Measurements from ENCODE around the gene CYP2D6.
"Not testable (repeated sequence)": the region's sequence is repeated elsewhere in the genome, so short reads cannot be mapped to it uniquely, and the experiment has no call there.

The CYP2D6 gene

GRCh38 chr22:42156598-42156997 lies 26.0 kb upstream of the CYP2D6 start:
- DNase-seq: no peak

- DNase-seq: no peak
Measured at GRCh38 chr22:42156121-42156520, 25.5 kb upstream of the CYP2D6 start.

DNA sequence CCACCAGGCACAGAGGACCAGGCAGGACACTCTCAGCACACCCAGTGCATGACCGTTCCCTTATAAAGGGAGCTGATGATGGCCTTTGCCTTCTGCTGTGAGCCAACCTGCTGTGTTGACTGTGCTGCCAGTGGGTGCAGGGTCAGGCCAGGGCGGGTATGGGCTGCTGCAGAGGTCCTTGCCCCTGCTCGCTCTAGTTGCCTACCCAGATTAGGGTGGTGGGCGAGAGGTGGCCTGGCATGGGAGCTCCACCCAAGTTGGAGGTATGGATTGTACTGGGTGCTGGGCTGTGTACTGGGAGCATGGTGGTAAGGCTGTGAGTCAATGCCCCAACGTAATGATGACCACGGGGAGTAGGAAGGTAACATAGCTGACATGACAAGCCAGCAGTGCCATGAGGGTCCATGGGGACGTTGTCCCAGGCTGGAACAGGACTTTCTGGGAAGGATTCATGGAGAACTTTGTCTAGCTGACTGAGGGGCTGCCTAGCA lies 24.5 kb upstream of the CYP2D6 start:
- DNase-seq: no peak

GRCh38 chr22:42154293-42155052 lies 23.9 kb upstream of the CYP2D6 start:
- DNase-seq: no peak

GRCh38 chr22:42152661-42153270 lies 22.2 kb upstream of the CYP2D6 start:
- DNase-seq: no peak

DNA sequence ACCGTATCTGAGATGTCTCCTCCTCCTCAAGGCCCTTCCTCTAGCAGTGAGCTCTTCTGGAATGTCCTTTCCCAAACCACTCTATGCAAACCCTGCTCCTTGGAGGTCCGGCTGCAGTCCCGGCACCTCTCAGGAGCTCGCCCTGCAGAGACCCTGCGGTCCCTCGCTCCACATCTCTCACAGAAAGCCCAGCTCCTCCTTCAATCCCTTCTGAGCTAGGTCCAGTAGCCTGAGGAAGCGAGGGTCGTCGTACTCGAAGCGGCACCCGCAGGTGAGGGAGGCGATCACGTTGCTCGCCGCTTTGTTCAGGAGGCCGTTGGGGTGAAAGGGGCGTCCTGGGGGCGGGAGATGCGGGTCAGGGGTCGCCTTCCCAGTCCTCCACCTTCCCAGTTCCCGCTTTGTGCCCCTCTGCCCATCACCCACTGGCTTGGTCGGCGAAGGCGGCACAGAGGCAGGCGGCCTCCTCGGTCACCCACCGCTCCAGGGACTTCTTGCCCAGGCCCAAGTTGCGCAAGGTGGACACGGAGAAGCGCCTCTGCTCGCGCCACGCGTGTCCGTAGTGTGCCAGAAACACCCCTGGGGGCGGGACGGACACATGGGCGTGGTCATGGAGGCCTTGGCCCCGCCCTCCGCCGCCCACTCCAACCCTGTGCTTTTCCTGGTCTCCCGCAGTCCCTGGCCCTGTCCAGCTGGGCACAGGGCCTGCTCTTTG lies 21.5 kb upstream of the CYP2D6 start:
- DNase-seq: no peak

DNA sequence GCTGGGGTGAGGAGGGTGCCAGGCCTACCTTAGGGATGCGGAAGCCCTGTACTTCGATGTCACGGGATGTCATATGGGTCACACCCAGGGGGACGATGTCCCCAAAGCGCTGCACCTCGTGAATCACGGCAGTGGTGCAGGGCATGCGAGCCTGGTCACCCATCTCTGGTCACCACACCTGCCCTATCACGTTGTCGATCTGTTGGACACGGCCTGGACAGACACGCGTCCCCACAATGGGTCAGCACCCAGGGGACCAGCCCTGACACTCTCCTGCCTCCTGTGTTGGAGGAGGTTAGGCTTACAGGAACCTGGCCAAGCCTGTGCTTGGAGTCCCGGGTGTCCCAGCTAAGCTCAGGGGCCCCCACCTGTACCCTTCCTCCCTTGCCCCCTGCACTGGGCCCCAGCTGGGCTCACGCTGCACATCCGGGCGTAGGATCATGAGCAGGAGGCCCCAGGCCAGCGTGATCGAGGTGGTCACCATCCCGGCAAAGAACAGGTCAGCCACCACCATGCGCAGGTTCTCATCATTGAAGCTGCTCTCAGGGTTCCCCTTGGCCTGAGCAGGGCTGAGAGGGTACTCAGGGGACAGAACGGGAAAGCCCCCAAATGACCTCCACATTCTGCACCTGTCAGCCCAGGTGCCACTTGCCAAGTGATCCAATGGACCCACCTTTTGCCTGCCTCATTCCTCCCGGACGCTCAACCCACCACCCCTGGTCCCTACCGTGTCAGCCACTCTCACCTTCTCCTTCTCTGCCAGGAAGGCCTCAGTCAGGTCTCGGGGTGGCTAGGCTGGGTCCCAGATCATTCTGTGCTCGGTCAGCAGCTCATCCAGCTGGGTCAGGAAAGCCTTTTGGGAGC lies 20.3 kb upstream of the CYP2D6 start:
- DNase-seq: no peak

DNA sequence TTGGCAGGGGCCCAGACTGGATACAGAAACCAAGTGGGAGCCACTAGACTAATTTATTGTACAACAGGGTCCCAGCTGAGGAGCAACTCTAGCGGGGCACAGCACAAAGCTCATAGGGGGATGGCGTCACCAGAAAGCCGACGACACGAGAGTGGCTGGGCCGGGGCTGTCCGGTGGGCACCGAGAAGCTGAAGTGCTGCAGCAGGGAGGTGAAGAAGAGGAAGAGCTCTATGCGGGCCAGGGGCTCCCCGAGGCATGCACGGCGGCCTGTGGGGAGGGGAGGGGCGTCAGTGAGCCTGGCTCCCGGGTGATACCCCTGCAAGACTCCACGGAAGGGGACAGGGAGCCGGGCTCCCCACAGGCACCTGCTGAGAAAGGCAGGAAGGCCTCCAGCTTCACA lies 19.2 kb upstream of the CYP2D6 start:
- DNase-seq: not testable (repeated sequence)

- no peak for DNase-seq
Measured at GRCh38 chr22:42145175-42145574, 14.6 kb upstream of the CYP2D6 start.

- DNase-seq: not testable (repeated sequence)
Measured at GRCh38 chr22:42143859-42144822, 13.5 kb upstream of the CYP2D6 start.

DNA sequence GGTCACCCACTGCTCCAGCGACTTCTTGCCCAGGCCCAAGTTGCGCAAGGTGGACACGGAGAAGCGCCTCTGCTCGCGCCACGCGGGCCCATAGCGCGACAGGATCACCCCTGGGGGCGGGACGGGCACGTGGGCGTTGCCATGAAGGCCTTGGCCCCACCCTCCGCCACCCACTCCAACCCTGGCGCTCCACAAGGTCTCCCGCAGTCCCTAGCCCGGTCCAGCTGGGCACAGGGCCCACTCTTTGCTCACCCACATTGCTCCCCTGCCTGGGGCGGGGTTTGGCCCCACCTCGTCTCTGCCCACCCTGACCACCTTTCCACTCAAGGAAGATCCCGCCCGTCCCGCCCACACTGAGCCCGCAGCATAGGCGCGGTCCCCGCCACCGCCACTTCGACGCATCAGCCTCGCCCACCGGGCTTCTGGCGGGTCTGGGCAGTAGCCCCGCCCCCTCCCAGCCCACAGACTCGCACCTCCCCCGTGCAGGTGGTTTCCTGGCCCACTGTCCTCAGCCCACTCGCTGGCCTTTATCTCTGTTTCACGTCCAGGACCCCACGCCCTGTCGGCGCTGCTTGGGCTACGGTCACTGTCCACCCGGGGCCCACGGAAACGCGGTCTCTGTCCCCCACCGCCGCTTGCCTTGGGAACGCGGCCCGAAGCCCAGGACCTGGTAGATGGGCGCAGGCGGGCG lies 12.3 kb upstream of the CYP2D6 start:
- DNase-seq: no peak

GRCh38 chr22:42141307-42142057 lies 10.9 kb upstream of the CYP2D6 start:
- DNase-seq: not testable (repeated sequence)

GRCh38 chr22:42140153-42140552 lies 9.5 kb upstream of the CYP2D6 start:
- DNase-seq: not testable (repeated sequence)

- not testable (repeated sequence) for DNase-seq
Measured at GRCh38 chr22:42139508-42139907, 8.9 kb upstream of the CYP2D6 start.

DNA sequence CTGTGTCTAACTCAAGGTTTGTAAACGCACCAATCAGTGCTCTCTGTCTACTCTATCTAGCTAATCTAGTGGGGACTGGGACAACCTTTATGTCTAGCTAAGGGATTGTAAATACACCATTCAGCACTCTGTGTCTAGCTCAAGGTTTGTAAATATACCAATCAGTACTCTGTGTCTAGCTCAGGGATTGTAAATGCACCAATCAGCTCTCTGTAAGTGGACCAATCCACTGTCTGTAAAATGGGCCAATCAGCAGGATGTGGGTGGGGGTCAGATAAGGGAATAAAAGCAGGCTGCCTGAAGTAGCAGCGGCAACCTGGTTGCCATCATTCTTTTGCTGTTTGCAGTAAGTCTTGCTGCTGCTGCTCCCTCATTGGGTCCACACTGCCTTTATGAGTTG lies 8.4 kb upstream of the CYP2D6 start:
- no peak for DNase-seq

- no peak for DNase-seq
Measured at GRCh38 chr22:42138122-42138770, 7.6 kb upstream of the CYP2D6 start.

GRCh38 chr22:42135688-42136087 lies 5.1 kb upstream of the CYP2D6 start:
- DNase-seq: not testable (repeated sequence)

DNA sequence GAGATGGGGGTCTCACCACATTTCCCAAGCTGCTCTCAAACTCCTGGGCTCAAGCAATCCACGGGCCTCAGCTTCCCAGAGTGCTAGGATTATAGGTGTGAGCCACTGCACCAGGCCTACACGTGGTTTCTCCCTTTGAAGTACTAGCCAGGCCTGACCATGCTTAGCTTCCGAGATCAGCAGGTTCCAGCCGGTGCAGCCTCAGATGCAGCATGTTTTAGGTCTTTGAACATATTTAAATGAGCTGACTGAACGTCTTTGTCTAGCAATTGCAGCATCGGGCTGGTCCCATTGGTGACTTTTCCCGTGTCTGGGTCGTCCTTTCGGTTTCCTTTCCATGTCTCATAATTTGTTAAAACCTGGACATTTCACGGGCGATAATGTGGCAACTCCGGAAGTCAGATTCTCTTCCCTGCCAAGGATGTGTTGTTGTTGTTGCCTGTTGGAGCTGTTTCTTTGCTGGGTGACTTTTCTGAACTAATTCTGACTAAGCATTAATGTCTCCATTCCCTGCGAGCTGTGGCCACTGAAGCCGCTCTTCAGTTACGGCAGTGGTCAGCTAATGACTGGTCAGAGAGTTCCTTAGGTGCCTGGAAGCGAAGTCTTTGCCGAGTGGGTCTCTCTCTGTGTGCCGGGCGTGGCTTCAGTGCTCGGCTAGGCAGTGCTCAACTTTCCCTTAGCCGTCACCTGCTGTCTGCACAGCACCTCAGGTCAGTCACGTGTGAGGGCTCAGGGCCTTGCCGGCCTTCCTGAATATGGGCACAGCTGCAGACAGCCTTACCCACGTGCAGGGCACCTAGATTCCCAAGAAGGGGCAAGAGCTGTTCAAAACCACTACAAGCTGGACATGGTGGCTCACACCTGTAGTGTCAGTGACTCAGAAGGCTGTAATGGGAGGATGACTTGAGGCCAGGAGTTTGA lies 3.8 kb upstream of the CYP2D6 start:
- DNase-seq: no peak

Measured in central memory CD4-positive, alpha-beta T cell (primary cell).